ENCODE results near the gene LMNTD2. TPM values are rescaled to one million over a fixed set of nuclear protein-coding genes. Genes with fewer than 3 reads are reported as not detected.

Gene LMNTD2
- total and polyA plus RNA-seq, 2 of the 13 experiments (the other 11 are each of a cell fraction or from before 2014, with no cell fraction given) = 1.1 to 3.1 TPM

DNA sequence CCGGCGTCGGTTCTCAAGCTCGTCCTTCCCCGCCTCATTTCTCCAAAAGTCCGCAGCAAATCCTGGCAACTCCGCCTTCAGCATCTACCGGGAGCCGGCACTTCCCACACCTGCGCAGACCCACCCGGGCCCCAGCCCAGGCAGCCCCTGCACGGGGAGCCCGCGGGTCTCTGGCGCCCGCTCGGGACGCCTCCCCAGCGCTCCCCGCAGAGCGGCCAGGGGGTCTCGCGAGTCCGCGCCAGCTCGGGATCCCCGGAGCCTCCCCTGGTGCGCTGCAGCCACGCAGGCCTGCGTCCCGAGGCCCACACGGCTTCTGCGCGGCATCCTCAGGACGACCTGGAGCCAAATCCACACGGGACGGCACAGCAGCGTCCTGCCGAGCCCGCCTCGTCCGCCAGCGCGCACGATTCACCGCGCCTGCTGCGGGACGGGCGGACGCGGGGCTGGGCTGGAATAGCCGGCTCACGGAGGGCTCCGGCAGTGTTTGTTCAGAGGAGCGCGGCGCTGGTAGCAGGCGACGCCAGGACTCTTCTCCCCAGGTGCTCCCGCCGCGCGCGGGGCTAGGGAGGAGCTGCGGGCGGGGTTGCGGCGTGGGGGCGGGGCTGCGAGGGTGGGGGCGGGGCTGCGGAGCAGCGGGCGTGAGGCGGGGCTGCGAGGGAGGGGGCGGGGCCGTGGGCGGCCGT, 14.9 kb upstream of the LMNTD2 start (continued):
- TF ChIP-seq, protein P1, sequence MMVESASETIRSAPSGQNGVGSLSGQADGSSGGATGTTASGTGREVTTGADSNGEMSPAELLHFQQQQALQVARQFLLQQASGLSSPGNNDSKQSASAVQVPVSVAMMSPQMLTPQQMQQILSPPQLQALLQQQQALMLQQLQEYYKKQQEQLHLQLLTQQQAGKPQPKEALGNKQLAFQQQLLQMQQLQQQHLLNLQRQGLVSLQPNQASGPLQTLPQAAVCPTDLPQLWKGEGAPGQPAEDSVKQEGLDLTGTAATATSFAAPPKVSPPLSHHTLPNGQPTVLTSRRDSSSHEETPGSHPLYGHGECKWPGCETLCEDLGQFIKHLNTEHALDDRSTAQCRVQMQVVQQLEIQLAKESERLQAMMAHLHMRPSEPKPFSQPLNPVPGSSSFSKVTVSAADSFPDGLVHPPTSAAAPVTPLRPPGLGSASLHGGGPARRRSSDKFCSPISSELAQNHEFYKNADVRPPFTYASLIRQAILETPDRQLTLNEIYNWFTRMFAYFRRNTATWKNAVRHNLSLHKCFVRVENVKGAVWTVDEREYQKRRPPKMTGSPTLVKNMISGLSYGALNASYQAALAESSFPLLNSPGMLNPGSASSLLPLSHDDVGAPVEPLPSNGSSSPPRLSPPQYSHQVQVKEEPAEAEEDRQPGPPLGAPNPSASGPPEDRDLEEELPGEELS (CRISPR knock-in tag; IDR thresholded peaks at IDR 0.05) = peak; percentile 33
- TF ChIP-seq ZBTB1 (CRISPR knock-in tag; IDR thresholded peaks at IDR 0.05; ENCODE audit: borderline replicate concordance) (peak; percentile 66; the same call in 1 of the 2 replicates), ZFX (CRISPR knock-in tag; IDR thresholded peaks at IDR 0.05; ENCODE audit: low read depth) (peak; percentile 39), ZNF337 (CRISPR knock-in tag; IDR thresholded peaks at IDR 0.05; ENCODE audit: borderline replicate concordance, low read depth) (0 out of 2 replicates have a peak, but pooled peaks have one; percentile 15), SAP130 (CRISPR knock-in tag; IDR thresholded peaks at IDR 0.05; ENCODE audit: low read depth) (peak; percentile 66), CC2D1A (CRISPR knock-in tag; IDR thresholded peaks at IDR 0.05) (no peak), STAG1 (CRISPR knock-in tag; IDR thresholded peaks at IDR 0.05) (0 out of 2 replicates have a peak, but pooled peaks have one; percentile 14), HNRNPK (IDR thresholded peaks at IDR 0.05; ENCODE audit: low read depth, low read length, poor library complexity, severe bottlenecking) (peak; percentile 18), RNF2 (conservative IDR thresholded peaks at IDR 0.05; ENCODE audit: low read depth) (peak; percentile 59; the same call in 1 of the 2 replicates)
- TF ChIP-seq, protein P2, sequence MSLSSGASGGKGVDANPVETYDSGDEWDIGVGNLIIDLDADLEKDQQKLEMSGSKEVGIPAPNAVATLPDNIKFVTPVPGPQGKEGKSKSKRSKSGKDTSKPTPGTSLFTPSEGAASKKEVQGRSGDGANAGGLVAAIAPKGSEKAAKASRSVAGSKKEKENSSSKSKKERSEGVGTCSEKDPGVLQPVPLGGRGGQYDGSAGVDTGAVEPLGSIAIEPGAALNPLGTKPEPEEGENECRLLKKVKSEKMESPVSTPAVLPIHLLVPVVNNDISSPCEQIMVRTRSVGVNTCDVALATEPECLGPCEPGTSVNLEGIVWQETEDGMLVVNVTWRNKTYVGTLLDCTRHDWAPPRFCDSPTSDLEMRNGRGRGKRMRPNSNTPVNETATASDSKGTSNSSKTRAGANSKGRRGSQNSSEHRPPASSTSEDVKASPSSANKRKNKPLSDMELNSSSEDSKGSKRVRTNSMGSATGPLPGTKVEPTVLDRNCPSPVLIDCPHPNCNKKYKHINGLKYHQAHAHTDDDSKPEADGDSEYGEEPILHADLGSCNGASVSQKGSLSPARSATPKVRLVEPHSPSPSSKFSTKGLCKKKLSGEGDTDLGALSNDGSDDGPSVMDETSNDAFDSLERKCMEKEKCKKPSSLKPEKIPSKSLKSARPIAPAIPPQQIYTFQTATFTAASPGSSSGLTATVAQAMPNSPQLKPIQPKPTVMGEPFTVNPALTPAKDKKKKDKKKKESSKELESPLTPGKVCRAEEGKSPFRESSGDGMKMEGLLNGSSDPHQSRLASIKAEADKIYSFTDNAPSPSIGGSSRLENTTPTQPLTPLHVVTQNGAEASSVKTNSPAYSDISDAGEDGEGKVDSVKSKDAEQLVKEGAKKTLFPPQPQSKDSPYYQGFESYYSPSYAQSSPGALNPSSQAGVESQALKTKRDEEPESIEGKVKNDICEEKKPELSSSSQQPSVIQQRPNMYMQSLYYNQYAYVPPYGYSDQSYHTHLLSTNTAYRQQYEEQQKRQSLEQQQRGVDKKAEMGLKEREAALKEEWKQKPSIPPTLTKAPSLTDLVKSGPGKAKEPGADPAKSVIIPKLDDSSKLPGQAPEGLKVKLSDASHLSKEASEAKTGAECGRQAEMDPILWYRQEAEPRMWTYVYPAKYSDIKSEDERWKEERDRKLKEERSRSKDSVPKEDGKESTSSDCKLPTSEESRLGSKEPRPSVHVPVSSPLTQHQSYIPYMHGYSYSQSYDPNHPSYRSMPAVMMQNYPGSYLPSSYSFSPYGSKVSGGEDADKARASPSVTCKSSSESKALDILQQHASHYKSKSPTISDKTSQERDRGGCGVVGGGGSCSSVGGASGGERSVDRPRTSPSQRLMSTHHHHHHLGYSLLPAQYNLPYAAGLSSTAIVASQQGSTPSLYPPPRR (CRISPR knock-in tag; IDR thresholded peaks at IDR 0.05; ENCODE audit: borderline replicate concordance) = no peak
- TF ChIP-seq, protein P3, sequence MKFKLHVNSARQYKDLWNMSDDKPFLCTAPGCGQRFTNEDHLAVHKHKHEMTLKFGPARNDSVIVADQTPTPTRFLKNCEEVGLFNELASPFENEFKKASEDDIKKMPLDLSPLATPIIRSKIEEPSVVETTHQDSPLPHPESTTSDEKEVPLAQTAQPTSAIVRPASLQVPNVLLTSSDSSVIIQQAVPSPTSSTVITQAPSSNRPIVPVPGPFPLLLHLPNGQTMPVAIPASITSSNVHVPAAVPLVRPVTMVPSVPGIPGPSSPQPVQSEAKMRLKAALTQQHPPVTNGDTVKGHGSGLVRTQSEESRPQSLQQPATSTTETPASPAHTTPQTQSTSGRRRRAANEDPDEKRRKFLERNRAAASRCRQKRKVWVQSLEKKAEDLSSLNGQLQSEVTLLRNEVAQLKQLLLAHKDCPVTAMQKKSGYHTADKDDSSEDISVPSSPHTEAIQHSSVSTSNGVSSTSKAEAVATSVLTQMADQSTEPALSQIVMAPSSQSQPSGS (CRISPR knock-in tag; IDR thresholded peaks at IDR 0.05) = no peak
- TF ChIP-seq, protein P4, sequence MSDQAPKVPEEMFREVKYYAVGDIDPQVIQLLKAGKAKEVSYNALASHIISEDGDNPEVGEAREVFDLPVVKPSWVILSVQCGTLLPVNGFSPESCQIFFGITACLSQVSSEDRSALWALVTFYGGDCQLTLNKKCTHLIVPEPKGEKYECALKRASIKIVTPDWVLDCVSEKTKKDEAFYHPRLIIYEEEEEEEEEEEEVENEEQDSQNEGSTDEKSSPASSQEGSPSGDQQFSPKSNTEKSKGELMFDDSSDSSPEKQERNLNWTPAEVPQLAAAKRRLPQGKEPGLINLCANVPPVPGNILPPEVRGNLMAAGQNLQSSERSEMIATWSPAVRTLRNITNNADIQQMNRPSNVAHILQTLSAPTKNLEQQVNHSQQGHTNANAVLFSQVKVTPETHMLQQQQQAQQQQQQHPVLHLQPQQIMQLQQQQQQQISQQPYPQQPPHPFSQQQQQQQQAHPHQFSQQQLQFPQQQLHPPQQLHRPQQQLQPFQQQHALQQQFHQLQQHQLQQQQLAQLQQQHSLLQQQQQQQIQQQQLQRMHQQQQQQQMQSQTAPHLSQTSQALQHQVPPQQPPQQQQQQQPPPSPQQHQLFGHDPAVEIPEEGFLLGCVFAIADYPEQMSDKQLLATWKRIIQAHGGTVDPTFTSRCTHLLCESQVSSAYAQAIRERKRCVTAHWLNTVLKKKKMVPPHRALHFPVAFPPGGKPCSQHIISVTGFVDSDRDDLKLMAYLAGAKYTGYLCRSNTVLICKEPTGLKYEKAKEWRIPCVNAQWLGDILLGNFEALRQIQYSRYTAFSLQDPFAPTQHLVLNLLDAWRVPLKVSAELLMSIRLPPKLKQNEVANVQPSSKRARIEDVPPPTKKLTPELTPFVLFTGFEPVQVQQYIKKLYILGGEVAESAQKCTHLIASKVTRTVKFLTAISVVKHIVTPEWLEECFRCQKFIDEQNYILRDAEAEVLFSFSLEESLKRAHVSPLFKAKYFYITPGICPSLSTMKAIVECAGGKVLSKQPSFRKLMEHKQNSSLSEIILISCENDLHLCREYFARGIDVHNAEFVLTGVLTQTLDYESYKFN (CRISPR knock-in tag; conservative IDR thresholded peaks at IDR 0.05) = peak; percentile 28; the same call in 1 of the 2 replicates
- TF ChIP-seq, protein P5, sequence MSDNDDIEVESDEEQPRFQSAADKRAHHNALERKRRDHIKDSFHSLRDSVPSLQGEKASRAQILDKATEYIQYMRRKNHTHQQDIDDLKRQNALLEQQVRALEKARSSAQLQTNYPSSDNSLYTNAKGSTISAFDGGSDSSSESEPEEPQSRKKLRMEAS (IDR thresholded peaks at IDR 0.05) = peak; percentile 72; the same call in 1 of the 2 replicates
- TF ChIP-seq, protein P6, sequence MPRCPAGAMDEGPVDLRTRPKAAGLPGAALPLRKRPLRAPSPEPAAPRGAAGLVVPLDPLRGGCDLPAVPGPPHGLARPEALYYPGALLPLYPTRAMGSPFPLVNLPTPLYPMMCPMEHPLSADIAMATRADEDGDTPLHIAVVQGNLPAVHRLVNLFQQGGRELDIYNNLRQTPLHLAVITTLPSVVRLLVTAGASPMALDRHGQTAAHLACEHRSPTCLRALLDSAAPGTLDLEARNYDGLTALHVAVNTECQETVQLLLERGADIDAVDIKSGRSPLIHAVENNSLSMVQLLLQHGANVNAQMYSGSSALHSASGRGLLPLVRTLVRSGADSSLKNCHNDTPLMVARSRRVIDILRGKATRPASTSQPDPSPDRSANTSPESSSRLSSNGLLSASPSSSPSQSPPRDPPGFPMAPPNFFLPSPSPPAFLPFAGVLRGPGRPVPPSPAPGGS (CRISPR knock-in tag; IDR thresholded peaks at IDR 0.05) = peak; percentile 69; the same call in 1 of the 2 replicates

All from HepG2 (cell line).